Mesendoderm (in vitro differentiated cells): ENCODE measurements around the gene NQO2.

Experiments used
- DNase-seq: peaks from one replicate; pipeline ENCODE4 v3.0.0; 2013
- H2AK5ac ChIP-seq: 2 replicates; pipeline ENCODE4 v1.6.1; 2013; ENCODE audit warnings: low read length, inconsistent platforms
- H2BK120ac ChIP-seq: 2 replicates; pipeline ENCODE4 v1.6.1; 2013; ENCODE audit warnings: low read depth, mild to moderate bottlenecking, low read length, moderate library complexity, mixed read lengths
- H2BK15ac ChIP-seq: replicated peaks from 2 replicates; pipeline ENCODE4 v1.6.1; 2013; ENCODE audit warnings: low read depth, mild to moderate bottlenecking, moderate library complexity
- H2BK5ac ChIP-seq: 2 replicates; pipeline ENCODE4 v1.6.1; 2013; ENCODE audit warnings: low read length, inconsistent platforms
- H3K18ac ChIP-seq: 2 replicates; pipeline ENCODE4 v1.6.1; 2013; ENCODE audit warnings: mild to moderate bottlenecking, low read length, mixed read lengths
- H3K23ac ChIP-seq: one replicate; pipeline ENCODE4 v1.6.1; 2013; ENCODE audit warnings: low read length
- H3K27ac ChIP-seq: 2 replicates; pipeline ENCODE4 v1.5.1; 2013; ENCODE audit warnings: low read depth, mild to moderate bottlenecking, inconsistent platforms, low read length, moderate library complexity
- H3K27me3 ChIP-seq: 2 replicates; pipeline ENCODE4 v1.6.1; 2013; ENCODE audit warnings: low read length, control low read depth, mild to moderate bottlenecking, inconsistent platforms; ENCODE audit not compliant: insufficient read depth, poor library complexity
- H3K36me3 ChIP-seq: 2 replicates; pipeline ENCODE4 v1.6.1; 2013; ENCODE audit warnings: low read length, inconsistent platforms; ENCODE audit not compliant: control insufficient read depth, insufficient read depth
- H3K4ac ChIP-seq: one replicate; pipeline ENCODE4 v1.6.1; 2013; ENCODE audit warnings: low read depth, mild to moderate bottlenecking, low read length, moderate library complexity
- H3K4me1 ChIP-seq: 2 replicates; pipeline ENCODE4 v1.6.1; 2013; ENCODE audit warnings: low read depth, low read length, inconsistent platforms; ENCODE audit not compliant: control insufficient read depth
- H3K4me2 ChIP-seq: 2 replicates; pipeline ENCODE4 v1.6.1; 2013; ENCODE audit warnings: low read length
- H3K4me3 ChIP-seq: 2 replicates; pipeline ENCODE4 v1.5.1; 2013; ENCODE audit warnings: mild to moderate bottlenecking, low read length
- H3K56ac ChIP-seq: one replicate; pipeline ENCODE4 v1.6.1; 2013; ENCODE audit warnings: low read length
- H3K79me1 ChIP-seq: 2 replicates; pipeline ENCODE4 v1.6.1; 2013; ENCODE audit warnings: low read length, inconsistent platforms
- H3K79me2 ChIP-seq: 2 replicates; pipeline ENCODE4 v1.6.1; 2013; ENCODE audit warnings: mild to moderate bottlenecking, low read length; ENCODE audit not compliant: control insufficient read depth, insufficient read depth
- H3K9ac ChIP-seq: 2 replicates; pipeline ENCODE4 v1.6.1; 2013; ENCODE audit warnings: low read length, inconsistent platforms
- H4K5ac ChIP-seq: one replicate; pipeline ENCODE4 v1.6.1; 2013; ENCODE audit warnings: low read length
- H4K8ac ChIP-seq: one replicate; pipeline ENCODE4 v1.6.1; 2013; ENCODE audit warnings: low read depth, mild to moderate bottlenecking, control low read depth, low read length, moderate library complexity
- WGBS: extraction: QIAGEN DNeasy Blood & Tissue Kit; methylation state at CpG from one replicate; pipeline ENCODE4 v1.1.7; 2013; ENCODE audit warnings: low lambda C conversion rate, missing lambda C conversion rate; ENCODE audit not compliant: insufficient coverage; ENCODE audit errors: extremely low coverage; 5-methylcytosine and 5-hydroxymethylcytosine counted together

Gene NQO2

GRCh38 chr6:2966347-2966746, 33.3 kb upstream of the NQO2 start:
- Histone ChIP-seq H4K5ac (no peak overlapping the region), H3K56ac (no peak overlapping the region)
- WGBS, result no CpG with 5 or more reads among the region's 9 CpGs

GRCh38 chr6:2967936-2968335, 31.8 kb upstream of the NQO2 start:
- peaks cover 2% of the 10 kb centered on the region for H3K79me1 ChIP-seq
- H3K4ac ChIP-seq, result no peak overlapping the region
- no peaks in the 10 kb centered on the region for H3K4me1 ChIP-seq
- no peak overlapping the region for H3K4me3 ChIP-seq
- H2BK15ac ChIP-seq, result no peak overlapping the region
- no peaks in the 10 kb centered on the region for H3K27me3 ChIP-seq
- no peak overlapping the region for H2AK5ac ChIP-seq
- H4K8ac ChIP-seq, result no peak overlapping the region
- H2BK120ac ChIP-seq, result no peak overlapping the region
- no peak overlapping the region for H4K5ac ChIP-seq
- no peak overlapping the region for H3K18ac ChIP-seq
- DNase-seq, result no peak
- H3K23ac ChIP-seq, result no peak overlapping the region
- H3K79me2 ChIP-seq, result no peaks in the 10 kb centered on the region
- no peak overlapping the region for H3K56ac ChIP-seq
- H2BK5ac ChIP-seq, result no peak overlapping the region
- no CpG with 5 or more reads among the region's 7 CpGs for WGBS
- no peaks in the 10 kb centered on the region for H3K36me3 ChIP-seq
- H3K4me2 ChIP-seq, result no peak overlapping the region
- no peak overlapping the region for H3K9ac ChIP-seq
- H3K27ac ChIP-seq, result no peak overlapping the region

More at GRCh38 chr6:2966347-2966746, 33.3 kb upstream of the NQO2 start:
- no peak for DNase-seq
- Histone ChIP-seq H3K27me3 (no peaks in the 10 kb centered on the region), H3K4me2 (no peak overlapping the region), H3K9ac (no peak overlapping the region), H2AK5ac (no peak overlapping the region), H2BK120ac (no peak overlapping the region), H3K18ac (no peak overlapping the region), H2BK5ac (no peak overlapping the region), H3K79me1 (peaks cover 2% of the 10 kb centered on the region), H3K4ac (no peak overlapping the region), H3K79me2 (no peaks in the 10 kb centered on the region), H3K27ac (no peak overlapping the region), H3K4me3 (no peak overlapping the region), H2BK15ac (no peak overlapping the region), H3K4me1 (no peaks in the 10 kb centered on the region), H4K8ac (no peak overlapping the region), H3K23ac (no peak overlapping the region), H3K36me3 (no peaks in the 10 kb centered on the region)

GRCh38 chr6:2968600-2969135, 31.0 kb upstream of the NQO2 start:
- WGBS, result no CpG with 5 or more reads among the region's 8 CpGs
- H3K23ac ChIP-seq, result no peak overlapping the region
- H3K27ac ChIP-seq, result no peak overlapping the region
- H4K5ac ChIP-seq, result no peak overlapping the region
- no peak overlapping the region for H4K8ac ChIP-seq
- H3K36me3 ChIP-seq, result no peaks in the 10 kb centered on the region
- H2BK15ac ChIP-seq, result no peak overlapping the region
- H3K9ac ChIP-seq, result no peak overlapping the region
- peaks cover 2% of the 10 kb centered on the region for H3K79me1 ChIP-seq
- H3K27me3 ChIP-seq, result no peaks in the 10 kb centered on the region
- no peak overlapping the region for H3K4me3 ChIP-seq
- H3K4ac ChIP-seq, result no peak overlapping the region
- H2BK120ac ChIP-seq, result no peak overlapping the region
- no peak overlapping the region for H2BK5ac ChIP-seq
- H3K4me1 ChIP-seq, result no peaks in the 10 kb centered on the region
- H3K4me2 ChIP-seq, result no peak overlapping the region
- H3K56ac ChIP-seq, result no peak overlapping the region
- no peaks in the 10 kb centered on the region for H3K79me2 ChIP-seq
- no peak for DNase-seq
- H2AK5ac ChIP-seq, result no peak overlapping the region
- no peak overlapping the region for H3K18ac ChIP-seq

GRCh38 chr6:2969549-2969948, 30.1 kb upstream of the NQO2 start:
- no peak overlapping the region for H2BK15ac ChIP-seq
- H3K23ac ChIP-seq, result no peak overlapping the region
- H3K4me2 ChIP-seq, result no peak overlapping the region
- H3K9ac ChIP-seq, result no peak overlapping the region
- no peak overlapping the region for H3K4me3 ChIP-seq
- H3K79me1 ChIP-seq, result no peaks in the 10 kb centered on the region
- H3K36me3 ChIP-seq, result no peaks in the 10 kb centered on the region
- H3K27ac ChIP-seq, result no peak overlapping the region
- H2BK5ac ChIP-seq, result no peak overlapping the region
- no peak overlapping the region for H4K8ac ChIP-seq
- H3K56ac ChIP-seq, result no peak overlapping the region
- H3K79me2 ChIP-seq, result no peaks in the 10 kb centered on the region
- no peak for DNase-seq
- no CpG with 5 or more reads among the region's 3 CpGs for WGBS
- no peak overlapping the region for H2BK120ac ChIP-seq
- H3K18ac ChIP-seq, result no peak overlapping the region
- no peak overlapping the region for H4K5ac ChIP-seq
- no peak overlapping the region for H2AK5ac ChIP-seq
- no peak overlapping the region for H3K4ac ChIP-seq
- H3K4me1 ChIP-seq, result no peaks in the 10 kb centered on the region
- H3K27me3 ChIP-seq, result no peaks in the 10 kb centered on the region

DNA sequence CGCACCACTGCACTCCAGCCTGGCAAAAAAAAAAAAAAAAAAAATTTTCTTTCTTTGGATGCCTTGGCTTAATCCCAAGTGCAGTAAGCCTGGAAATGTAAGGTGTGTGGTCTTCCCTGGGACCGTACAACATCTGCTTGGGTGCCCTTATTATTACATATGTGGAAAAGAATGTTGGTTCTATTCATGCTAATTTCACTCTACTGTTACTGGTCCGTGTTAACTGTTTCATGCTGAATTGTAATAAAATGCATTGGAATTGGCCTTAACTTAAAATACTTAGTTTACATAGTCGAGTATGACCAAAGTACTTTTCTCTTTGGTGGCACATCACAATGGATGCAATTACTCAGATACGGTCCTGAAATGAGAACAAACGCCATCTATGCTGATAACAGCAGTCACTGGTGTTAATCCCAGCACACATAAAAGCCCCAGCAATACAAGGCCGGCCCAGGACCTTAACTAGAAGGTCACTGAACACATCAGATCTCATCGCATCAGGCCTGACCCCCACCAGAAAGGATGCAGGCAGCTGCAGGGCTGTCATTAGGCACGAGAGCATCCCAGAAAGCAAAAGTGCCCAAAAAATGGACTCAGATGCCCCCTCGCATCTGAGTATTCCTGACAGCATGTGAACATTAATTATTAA, 29.5 kb upstream of the NQO2 start:
- H3K4ac ChIP-seq, result no peak overlapping the region
- H4K5ac ChIP-seq, result no peak overlapping the region
- H3K18ac ChIP-seq, result no peak overlapping the region
- no peak for DNase-seq
- no peaks in the 10 kb centered on the region for H3K27me3 ChIP-seq
- H2BK120ac ChIP-seq, result no peak overlapping the region
- WGBS, result no CpG with 5 or more reads among the region's 10 CpGs
- H3K56ac ChIP-seq, result no peak overlapping the region
- no peak overlapping the region for H2BK5ac ChIP-seq
- H3K27ac ChIP-seq, result no peak overlapping the region
- H4K8ac ChIP-seq, result no peak overlapping the region
- H2BK15ac ChIP-seq, result no peak overlapping the region
- no peak overlapping the region for H3K4me2 ChIP-seq
- H3K4me3 ChIP-seq, result no peak overlapping the region
- H3K23ac ChIP-seq, result no peak overlapping the region
- H3K4me1 ChIP-seq, result no peaks in the 10 kb centered on the region
- no peak overlapping the region for H2AK5ac ChIP-seq
- no peak overlapping the region for H3K9ac ChIP-seq
- no peaks in the 10 kb centered on the region for H3K79me1 ChIP-seq
- H3K36me3 ChIP-seq, result no peaks in the 10 kb centered on the region
- H3K79me2 ChIP-seq, result no peaks in the 10 kb centered on the region
